ENCODE results near the gene DDX51. TPM values are rescaled to one million over a fixed set of nuclear protein-coding genes. Genes with fewer than 3 reads are reported as not detected.

DDX51 gene
- total RNA-seq, 1 experiment from 2014 or later, result 29.3 TPM

GRCh38 chr12:132116709-132117557 is 27.2 kb downstream of the DDX51 start:
- ATAC-seq (no peak), DNase-seq (ENCODE audit: low read depth, low spot score) (no peak)
- H3K27me3 ChIP-seq (ENCODE audit: control insufficient read depth, insufficient read depth, low read length), result no peaks in the 10 kb centered on the region
- no peak for TF ChIP-seq TCF7L2 (IDR thresholded peaks at IDR 0.05; ENCODE audit: low read depth, low read length)
- TF ChIP-seq REST (IDR thresholded peaks at IDR 0.05; ENCODE audit: insufficient read depth in 1 of 2, low read depth in 2 of 2, low read length in 1 of 2), result no peak
- ChIA-PET CTCF (no interaction called here), POLR2A (no interaction called here)
- in situ Hi-C loops (cut with HindIII; ENCODE audit: low pct_unique_long_range_greater_than_20kb, low sequenced_read_pairs), result no loop called here
- no peaks in the 10 kb centered on the region for H3K4me1 ChIP-seq (ENCODE audit: control insufficient read depth, insufficient read depth, low read length)
- H3K9me3 ChIP-seq (ENCODE audit: control insufficient read depth, insufficient read depth, low read depth, low read length), result no peaks in the 10 kb centered on the region
- BruUV-seq (replicated peaks), result no TSS peak
- intact Hi-C loops (cut with micrococcal nuclease; ENCODE audit: unreplicated experiment), result no loop called here
- H3K4me3 ChIP-seq (ENCODE audit: low read depth in 2 of 2, low read length in 2 of 2), result no peak overlapping the region
- peaks cover 13% of the 10 kb centered on the region for H3K36me3 ChIP-seq (ENCODE audit: control insufficient read depth, insufficient read depth, low read length)
- no peak overlapping the region for H3K27ac ChIP-seq (ENCODE audit: low read length)

- in situ Hi-C loops (cut with HindIII; ENCODE audit: low pct_unique_long_range_greater_than_20kb, low sequenced_read_pairs), result no loop called here
Observed at GRCh38 chr12:132115500-132115899, 28.6 kb downstream of the DDX51 start.

More at GRCh38 chr12:132115500-132115899, 28.6 kb downstream of the DDX51 start:
- POLR2A ChIA-PET, result no interaction called here
- no TSS peak for BruUV-seq (replicated peaks)
- CTCF ChIA-PET, result no interaction called here
- no peaks in the 10 kb centered on the region for H3K4me1 ChIP-seq (ENCODE audit: control insufficient read depth, insufficient read depth, low read length)
- intact Hi-C loops (cut with micrococcal nuclease; ENCODE audit: unreplicated experiment), result no loop called here
- DNase-seq (ENCODE audit: low read depth, low spot score), result no peak
- peaks cover 5% of the 10 kb centered on the region for H3K36me3 ChIP-seq (ENCODE audit: control insufficient read depth, insufficient read depth, low read length)
- no peak for ATAC-seq
- H3K27me3 ChIP-seq (ENCODE audit: control insufficient read depth, insufficient read depth, low read length), result no peaks in the 10 kb centered on the region
- H3K9me3 ChIP-seq (ENCODE audit: control insufficient read depth, insufficient read depth, low read depth, low read length), result no peaks in the 10 kb centered on the region
- TF ChIP-seq TCF7L2 (IDR thresholded peaks at IDR 0.05; ENCODE audit: low read depth, low read length), result no peak
- TF ChIP-seq SIN3A (IDR thresholded peaks at IDR 0.05; ENCODE audit: borderline replicate concordance, insufficient read depth, low read depth, low read length), result no peak
- no peak for TF ChIP-seq POLR2AphosphoS5 (IDR thresholded peaks at IDR 0.05; ENCODE audit: low read depth, low read length)
- no peak for TF ChIP-seq CTCF (IDR thresholded peaks at IDR 0.05)
- no peak for TF ChIP-seq REST (IDR thresholded peaks at IDR 0.05; ENCODE audit: insufficient read depth in 1 of 2, low read depth in 2 of 2, low read length in 1 of 2)
- H3K27ac ChIP-seq (ENCODE audit: low read length), result no peak overlapping the region
- H3K4me3 ChIP-seq (ENCODE audit: low read depth in 2 of 2, low read length in 2 of 2), result no peak overlapping the region

Data from Panc1 (cell line).